Hindlimb muscle (tissue), 1 donor: ENCODE measurements around the gene LCK. TPM values are rescaled to one million over a fixed set of nuclear protein-coding genes. Genes with fewer than 3 reads are reported as not detected.
"Not testable (repeated sequence)": the region's sequence is repeated elsewhere in the genome, so short reads cannot be mapped to it uniquely, and the experiment has no call there.

Experiments used
- DNase-seq: peaks from one replicate; pipeline ENCODE4 v3.0.0-alpha.2; 2013
- polyA plus RNA-seq: library from polyadenylated mRNA; unstranded; fragments of 120-200 nt; gene quantifications from one replicate; pipeline ENCODE4 v1.2.1, GENCODE V29; 2013; ENCODE audit not compliant: insufficient read length

The LCK gene
- polyA plus RNA-seq, 1 donor, result 0.89 TPM

- no peak for DNase-seq
Observed at GRCh38 chr1:32274646-32275340, 23.7 kb downstream of the LCK start.

DNA sequence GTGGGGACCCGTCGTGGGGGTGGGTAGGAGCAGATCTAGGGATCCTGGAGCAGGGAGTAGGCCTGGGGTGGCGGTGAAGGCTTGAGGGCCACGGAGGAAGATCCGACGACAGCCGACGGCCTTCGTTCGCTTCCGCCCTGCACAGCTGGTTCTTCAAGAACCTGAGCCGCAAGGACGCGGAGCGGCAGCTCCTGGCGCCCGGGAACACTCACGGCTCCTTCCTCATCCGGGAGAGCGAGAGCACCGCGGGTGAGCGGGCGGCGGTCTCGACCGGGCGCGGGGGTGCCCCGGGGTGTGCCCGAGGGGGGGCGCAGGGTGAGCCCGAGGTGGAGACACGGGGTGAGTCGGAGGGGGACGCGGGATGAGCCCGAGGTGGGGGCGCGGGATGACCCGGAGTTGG, 24.4 kb downstream of the LCK start:
- DNase-seq, result no peak

- DNase-seq, result no peak
Observed at GRCh38 chr1:32276032-32276782, 25.1 kb downstream of the LCK start.

GRCh38 chr1:32284777-32285176, 33.7 kb downstream of the LCK start:
- not testable (repeated sequence) for DNase-seq

- no peak for DNase-seq
Observed at GRCh38 chr1:32285658-32286057, 34.6 kb downstream of the LCK start.

DNA sequence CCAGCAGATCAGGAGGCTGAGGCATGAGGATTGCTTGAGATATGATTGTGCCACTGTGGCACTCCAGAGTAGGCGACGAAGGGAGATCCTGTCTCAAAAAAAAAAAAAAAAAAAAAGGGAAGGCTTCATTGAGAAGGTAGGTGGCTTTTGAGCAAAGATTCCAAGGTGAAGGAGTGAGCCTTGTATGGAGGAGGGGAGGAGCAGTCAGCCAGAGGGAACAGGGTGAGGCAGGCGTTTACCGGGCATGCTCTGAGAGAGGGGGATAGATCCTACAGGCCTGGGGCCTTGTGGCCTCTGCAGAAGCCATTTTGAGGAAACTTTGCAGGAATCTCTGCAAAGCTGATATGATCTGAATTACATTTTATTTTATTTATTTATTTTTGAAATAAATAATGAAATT, 35.7 kb downstream of the LCK start:
- DNase-seq, result no peak

DNA sequence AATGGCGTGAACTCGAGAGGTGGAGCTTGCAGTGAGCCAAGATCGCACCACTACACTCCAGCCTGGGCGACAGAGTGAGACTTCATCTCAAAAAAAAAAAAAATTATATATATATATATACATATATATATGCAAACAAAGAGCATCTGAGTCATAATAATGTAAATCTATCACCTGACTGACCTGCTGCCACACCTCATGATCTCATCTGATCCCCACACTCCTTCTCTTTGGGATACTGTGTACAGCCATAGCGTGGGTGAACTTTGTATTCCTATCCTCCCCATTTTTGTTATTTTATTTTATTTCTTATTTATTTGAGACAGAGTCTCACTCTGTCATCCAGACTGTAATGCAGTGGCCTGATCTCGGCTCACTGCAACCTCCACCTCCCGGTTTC, 38.2 kb downstream of the LCK start:
- DNase-seq, result no peak

- DNase-seq, result no peak
Observed at GRCh38 chr1:32291145-32291707, 40.2 kb downstream of the LCK start.

DNA sequence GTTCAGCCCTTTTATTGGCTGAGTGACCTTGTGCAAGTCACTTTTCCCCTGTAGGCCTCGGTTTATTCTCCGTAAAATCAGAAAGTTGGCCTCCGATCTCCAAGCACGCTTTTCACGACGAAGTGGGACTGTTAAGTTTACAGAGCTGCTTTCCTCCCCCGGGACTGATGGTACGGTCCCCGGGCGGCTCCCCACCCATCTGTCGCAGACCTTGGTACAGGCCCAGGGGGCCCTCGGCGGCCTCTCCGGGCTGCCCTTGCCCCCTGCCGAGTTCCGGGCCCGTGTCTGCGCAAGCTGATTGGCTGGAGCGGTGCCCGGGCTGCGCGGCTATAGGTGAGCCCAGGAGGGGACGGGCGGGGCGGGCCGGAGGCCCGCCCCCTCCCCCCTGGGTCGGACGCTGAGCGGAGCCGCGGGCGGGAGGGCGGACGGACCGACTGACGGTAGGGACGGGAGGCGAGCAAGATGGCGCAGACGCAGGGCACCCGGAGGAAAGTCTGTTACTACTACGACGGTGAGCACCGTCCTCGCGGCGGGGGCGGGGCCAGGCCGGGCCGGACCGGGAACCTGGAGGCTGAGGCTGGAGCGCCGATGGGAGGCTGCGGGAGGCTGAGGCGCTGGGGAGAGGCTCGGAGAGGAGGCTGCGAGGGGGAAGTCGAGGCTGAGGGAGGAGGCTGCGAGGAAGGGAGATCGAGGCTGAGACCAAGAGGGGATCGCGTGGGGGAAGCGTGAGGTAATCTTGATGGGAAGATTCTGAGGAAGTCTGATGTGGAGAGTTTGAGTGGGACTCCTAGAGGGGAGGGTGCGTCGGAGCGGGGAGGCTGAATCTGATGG, 40.9 kb downstream of the LCK start, which contains the start of gene HDAC1:
TSS of gene HDAC1 (plus strand) at position 376 of the 831 bp plus-strand sequence. CDS start at position 463, 87 bp downstream.
- peak; percentile 74 for DNase-seq

- not testable (repeated sequence) for DNase-seq
Observed at GRCh38 chr1:32298211-32298610, 47.1 kb downstream of the LCK start.

DNA sequence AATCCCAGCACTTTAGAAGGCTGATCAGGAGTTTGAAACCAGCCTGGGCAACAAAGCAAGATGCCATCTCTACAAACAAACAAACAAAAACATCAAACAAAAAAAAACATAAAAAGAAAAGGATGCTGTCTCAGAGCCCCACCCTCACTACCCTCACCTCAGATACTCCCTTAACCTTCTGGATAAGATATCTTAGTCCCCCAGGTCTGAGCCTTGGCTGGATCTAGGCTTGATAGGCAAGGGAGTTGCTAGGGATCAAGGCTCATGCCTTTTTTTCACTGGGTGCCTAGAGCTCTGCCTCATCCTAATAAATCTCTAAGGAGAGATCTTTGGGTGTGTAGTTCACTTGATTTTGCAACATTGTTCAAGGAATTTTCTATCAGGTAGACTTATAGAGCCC, 48.3 kb downstream of the LCK start:
- no peak for DNase-seq

GRCh38 chr1:32303358-32303757, 52.3 kb downstream of the LCK start:
- DNase-seq, result no peak

DNA sequence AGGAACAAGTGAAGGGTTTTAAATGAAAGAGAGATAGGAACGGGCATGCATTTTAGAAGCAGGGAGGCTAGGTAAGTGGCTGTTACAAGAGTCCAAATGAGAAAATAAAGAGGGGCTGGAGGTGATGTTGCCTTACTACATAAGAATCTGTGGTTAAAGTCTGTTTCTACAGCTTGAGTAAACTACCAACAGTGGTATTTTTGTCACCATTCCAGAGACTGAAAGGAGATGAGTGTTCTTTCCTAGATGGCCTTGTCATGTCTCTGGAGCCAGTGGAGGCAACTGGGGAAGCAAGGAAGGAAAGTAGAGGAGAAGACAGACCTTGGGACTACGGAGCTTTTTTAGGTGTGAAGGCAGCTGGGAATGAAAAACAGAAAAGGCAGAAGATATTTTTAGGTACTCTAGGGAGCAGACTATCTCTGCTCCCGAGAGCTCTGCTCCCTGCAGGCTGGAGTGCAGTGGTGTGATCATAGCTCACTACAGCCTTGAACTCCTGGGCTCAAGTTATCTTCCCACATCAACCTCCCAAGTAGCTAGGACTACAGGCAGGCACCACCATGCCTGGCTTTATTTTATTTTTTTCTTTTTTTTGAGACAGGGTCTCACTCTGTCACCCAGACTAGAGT, 53.0 kb downstream of the LCK start:
- DNase-seq, result no peak

GRCh38 chr1:32305310-32305709, 54.2 kb downstream of the LCK start:
- no peak for DNase-seq

DNA sequence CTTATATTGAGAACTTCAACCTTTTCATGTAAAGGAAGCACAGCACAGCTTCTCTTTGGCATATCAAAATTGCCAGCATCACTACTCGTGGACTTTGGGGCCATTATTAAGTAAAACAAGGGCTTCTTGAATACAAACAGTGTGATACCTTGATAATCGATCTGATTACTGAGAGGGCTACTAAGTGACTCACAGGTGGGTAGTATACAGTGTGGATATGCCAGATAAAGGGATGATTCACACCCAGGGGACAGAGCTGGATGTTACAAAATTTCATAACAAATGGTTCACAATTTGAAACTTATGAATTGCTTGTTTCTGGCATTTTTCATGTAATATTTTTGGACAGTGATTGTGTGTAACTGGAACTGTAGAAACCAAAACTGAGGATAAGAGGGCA, 56.3 kb downstream of the LCK start:
- DNase-seq, result no peak

- DNase-seq, result no peak
Observed at GRCh38 chr1:32309960-32310359, 58.9 kb downstream of the LCK start.

DNA sequence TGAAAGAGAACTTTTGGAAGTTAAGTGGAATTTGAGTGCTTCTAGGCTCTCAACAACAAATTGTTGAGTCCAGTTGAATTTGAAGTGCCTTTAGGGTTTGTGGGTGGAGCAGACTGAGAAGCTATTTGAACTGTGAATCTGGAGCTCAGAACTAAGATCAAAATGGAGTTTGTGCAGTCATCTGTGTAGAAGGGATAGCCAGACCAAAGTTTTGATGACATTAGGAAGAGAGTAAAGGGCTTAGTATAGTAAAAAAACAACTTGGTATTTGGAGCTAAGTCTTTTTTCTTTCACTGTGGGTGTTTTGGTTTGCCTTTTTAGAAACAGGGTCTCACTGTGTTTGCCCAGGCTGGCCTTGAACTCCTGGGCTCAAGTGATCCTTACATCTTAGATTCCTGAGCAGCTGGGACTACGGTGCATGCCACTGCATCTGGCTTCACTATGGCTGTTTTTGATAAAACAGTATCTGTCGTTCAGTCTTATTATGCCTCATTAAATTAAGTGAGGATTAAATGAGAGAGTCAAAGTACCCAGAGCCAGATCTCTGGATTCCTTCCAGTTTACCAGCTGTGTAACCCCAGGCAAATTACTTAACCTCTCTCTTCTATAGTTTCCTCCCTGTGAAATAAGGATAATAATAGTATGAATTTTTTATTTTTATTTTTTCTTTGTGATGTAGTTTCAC, 60.8 kb downstream of the LCK start:
- no peak for DNase-seq

GRCh38 chr1:32316903-32317277, 65.8 kb downstream of the LCK start:
- DNase-seq, result no peak

GRCh38 chr1:32318127-32318869, 67.2 kb downstream of the LCK start:
- DNase-seq, result no peak

- no peak for DNase-seq
Observed at GRCh38 chr1:32321712-32322291, 70.7 kb downstream of the LCK start.

DNA sequence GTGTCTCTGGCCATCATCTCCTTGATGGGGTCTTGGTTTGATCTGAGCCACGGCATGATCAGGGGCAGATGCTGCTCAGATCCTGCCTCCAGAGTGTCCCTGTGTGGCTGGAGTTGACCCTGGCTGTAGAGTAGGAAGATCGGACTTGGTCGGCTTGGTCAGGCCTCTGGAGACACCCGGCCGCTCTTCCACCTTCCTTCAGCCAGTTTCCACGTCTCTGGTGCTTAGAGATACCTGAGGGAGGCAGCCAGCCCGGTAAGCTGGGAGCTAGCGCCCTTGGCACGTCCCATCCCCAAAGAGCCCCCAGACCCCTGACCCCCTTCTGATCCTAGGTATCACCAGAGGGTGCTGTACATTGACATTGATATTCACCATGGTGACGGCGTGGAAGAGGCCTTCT, 76.1 kb downstream of the LCK start:
- DNase-seq, result no peak
